Measurements from ENCODE around the gene ROBO2.

GRCh38 chr3:77190374-77190773 lies 150.5 kb downstream of the ROBO2 start:
- no peak for TF ChIP-seq TAF1 (IDR thresholded peaks at IDR 0.05; ENCODE audit: borderline replicate concordance, low read depth, low read length)
- no peak for TF ChIP-seq POLR2AphosphoS5 (IDR thresholded peaks at IDR 0.05; ENCODE audit: low read depth, low read length)

Measured in GM12892 (cell line).